ENCODE results near the gene INF2. TPM values are rescaled to one million over a fixed set of nuclear protein-coding genes. Genes with fewer than 3 reads are reported as not detected.

INF2 gene
- total and polyA plus RNA-seq, 9 of the 15 experiments (the other 6 are each of a cell fraction or from before 2014, with no cell fraction given), result 0.56 to 31.3 (median 7.8) TPM

GRCh38 chr14:104752735-104753527, 63.5 kb downstream of the INF2 start, which contains the start of gene SIVA1 (continued):
- TF ChIP-seq CTCFL (IDR thresholded peaks at IDR 0.05; ENCODE audit: borderline replicate concordance, insufficient read depth, low read depth, low read length, poor library complexity, severe bottlenecking), result no peak
- no peak for TF ChIP-seq MBD1 (CRISPR knock-in tag; IDR thresholded peaks at IDR 0.05)
- TF ChIP-seq ESRRB (CRISPR knock-in tag; IDR thresholded peaks at IDR 0.05; ENCODE audit: borderline replicate concordance), result no peak
- no peak for TF ChIP-seq BRCA1 (IDR thresholded peaks at IDR 0.05)
- no peak for TF ChIP-seq BRCA1 (CRISPR knock-in tag; IDR thresholded peaks at IDR 0.05)
- TF ChIP-seq DPF2 (IDR thresholded peaks at IDR 0.05), result no peak
- no peak for TF ChIP-seq BRD9 (IDR thresholded peaks at IDR 0.05; ENCODE audit: low read depth, partially characterized antibody)
- TF ChIP-seq DMBX1 (CRISPR knock-in tag; IDR thresholded peaks at IDR 0.05; ENCODE audit: borderline replicate concordance), result no peak
- no peak for TF ChIP-seq CREB3 (tag; conservative IDR thresholded peaks at IDR 0.05; ENCODE audit: low read depth)
- no peak for TF ChIP-seq TARDBP (IDR thresholded peaks at IDR 0.05)
- no peak for TF ChIP-seq RFX1 (IDR thresholded peaks at IDR 0.05)
- no peak for TF ChIP-seq CC2D1A (IDR thresholded peaks at IDR 0.05)
- TF ChIP-seq DNMT1 (IDR thresholded peaks at IDR 0.05), result no peak
- TF ChIP-seq ATF3 (IDR thresholded peaks at IDR 0.05), result peak; percentile 65
- TF ChIP-seq ATF3 (CRISPR knock-in tag; conservative IDR thresholded peaks at IDR 0.05), result no peak
- no peak for TF ChIP-seq HDAC8 (tag; IDR thresholded peaks at IDR 0.05)
- peak; percentile 63 for TF ChIP-seq VEZF1 (CRISPR knock-in tag; IDR thresholded peaks at IDR 0.05)
- TF ChIP-seq HSF4 (CRISPR knock-in tag; IDR thresholded peaks at IDR 0.05; ENCODE audit: borderline replicate concordance), result no peak

Measured in K562 (cell line).